Measurements from ENCODE around the gene OR10K1. TPM values are rescaled to one million over a fixed set of nuclear protein-coding genes. Genes with fewer than 3 reads are reported as not detected.

OR10K1 gene
- total RNA-seq, 1 donor from 2014 or later: not detected

DNA sequence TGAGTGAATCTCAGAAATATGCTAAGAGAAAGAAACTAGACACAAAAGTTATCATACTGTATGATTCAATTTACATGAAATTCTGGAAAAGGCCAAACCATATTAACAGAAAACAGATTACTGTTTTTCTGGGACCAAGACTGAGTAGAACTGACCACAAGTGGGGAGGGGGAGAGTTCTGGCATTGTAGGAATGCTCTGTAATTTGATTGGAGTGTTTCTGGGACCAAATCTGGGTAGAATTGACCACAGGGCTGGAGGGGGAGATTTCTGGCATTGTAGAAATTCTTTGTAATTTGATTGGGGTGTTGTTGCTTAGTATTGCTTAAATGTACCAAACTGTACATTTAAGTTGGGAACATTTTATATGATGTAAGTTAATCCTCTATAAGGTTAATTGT, 3.4 kb upstream of the OR10K1 start:
- Mint-ChIP-seq H3K9me3 (peaks cover under 1% of the 10 kb centered on the region), H3K27ac (no peak overlapping the region), H3K36me3 (ENCODE audit: low read depth) (no peaks in the 10 kb centered on the region), H3K4me1 (no peaks in the 10 kb centered on the region), H3K4me3 (no peak overlapping the region), H3K27me3 (peaks cover 26% of the 10 kb centered on the region)
- TF ChIP-seq, protein P1, sequence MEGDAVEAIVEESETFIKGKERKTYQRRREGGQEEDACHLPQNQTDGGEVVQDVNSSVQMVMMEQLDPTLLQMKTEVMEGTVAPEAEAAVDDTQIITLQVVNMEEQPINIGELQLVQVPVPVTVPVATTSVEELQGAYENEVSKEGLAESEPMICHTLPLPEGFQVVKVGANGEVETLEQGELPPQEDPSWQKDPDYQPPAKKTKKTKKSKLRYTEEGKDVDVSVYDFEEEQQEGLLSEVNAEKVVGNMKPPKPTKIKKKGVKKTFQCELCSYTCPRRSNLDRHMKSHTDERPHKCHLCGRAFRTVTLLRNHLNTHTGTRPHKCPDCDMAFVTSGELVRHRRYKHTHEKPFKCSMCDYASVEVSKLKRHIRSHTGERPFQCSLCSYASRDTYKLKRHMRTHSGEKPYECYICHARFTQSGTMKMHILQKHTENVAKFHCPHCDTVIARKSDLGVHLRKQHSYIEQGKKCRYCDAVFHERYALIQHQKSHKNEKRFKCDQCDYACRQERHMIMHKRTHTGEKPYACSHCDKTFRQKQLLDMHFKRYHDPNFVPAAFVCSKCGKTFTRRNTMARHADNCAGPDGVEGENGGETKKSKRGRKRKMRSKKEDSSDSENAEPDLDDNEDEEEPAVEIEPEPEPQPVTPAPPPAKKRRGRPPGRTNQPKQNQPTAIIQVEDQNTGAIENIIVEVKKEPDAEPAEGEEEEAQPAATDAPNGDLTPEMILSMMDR (IDR thresholded peaks at IDR 0.05): no peak
- ATAC-seq (ENCODE audit: low read depth) (no peak), DNase-seq (no peak)
- intact Hi-C loops (cut with micrococcal nuclease): no loop called here
- ChIA-PET POLR2A (no interaction called here), CTCF (no interaction called here)

DNA sequence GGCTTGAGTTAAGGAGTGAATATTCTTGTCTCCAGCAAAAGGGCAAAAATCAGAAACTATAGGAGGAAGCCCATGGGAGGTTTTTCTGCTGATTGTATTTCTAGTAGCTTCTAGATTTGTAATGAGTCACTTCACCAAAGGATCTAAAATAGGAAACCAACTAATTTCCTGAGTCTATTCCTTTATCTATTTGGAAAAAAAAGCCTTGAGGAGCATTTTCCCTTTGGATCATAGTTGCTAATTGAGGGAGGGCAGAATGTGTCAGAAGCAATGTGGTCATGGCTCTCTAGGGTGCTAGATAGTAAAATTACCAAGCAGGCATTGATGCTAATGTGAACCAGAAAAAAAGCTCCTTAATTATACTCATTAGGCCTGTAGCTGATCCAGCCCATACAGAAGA, 10.3 kb downstream of the OR10K1 start, which contains the start of gene OR10R2:
Gene OR10R2, plus strand, starts transcription at position 301 of the 400 bp plus-strand sequence. CDS start 106 bp downstream, outside the sequence.
- intact Hi-C loops (cut with micrococcal nuclease): no loop called here
- Mint-ChIP-seq H3K9me3 (no peaks in the 10 kb centered on the region), H3K36me3 (ENCODE audit: low read depth) (no peaks in the 10 kb centered on the region), H3K4me3 (no peak within 1 kb of the TSS), H3K27me3 (peaks cover 13% of the 10 kb centered on the region), H3K27ac (no peak within 1 kb of the TSS), H3K4me1 (no peaks in the 10 kb centered on the region)
- TF ChIP-seq, protein P1 (IDR thresholded peaks at IDR 0.05): no peak
- ATAC-seq (ENCODE audit: low read depth) (no peak), DNase-seq (no peak)
- CTCF ChIA-PET: no interaction called here
- POLR2A ChIA-PET: no interaction called here

DNA sequence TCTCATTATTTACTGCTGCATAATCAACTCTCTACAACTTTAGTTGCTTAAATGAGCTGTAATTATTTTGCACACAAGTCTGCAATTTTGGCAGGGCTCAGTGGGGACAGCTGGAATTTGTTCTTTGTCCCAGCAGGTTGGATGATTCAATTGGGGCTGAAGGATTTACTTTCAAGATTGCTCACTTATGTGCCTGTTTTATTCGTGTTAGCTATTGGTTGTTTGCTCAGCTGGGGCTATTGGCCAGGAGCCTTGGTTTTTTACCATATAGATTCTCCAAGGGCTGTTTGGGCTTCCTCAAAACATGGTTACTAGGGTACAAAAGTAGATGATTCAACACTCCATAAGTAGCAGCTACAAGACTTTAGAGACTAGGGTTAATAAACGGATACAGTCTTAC, 23.8 kb downstream of the OR10K1 start:
- Mint-ChIP-seq H3K4me3 (no peak overlapping the region), H3K27me3 (peaks cover 6% of the 10 kb centered on the region), H3K9me3 (no peaks in the 10 kb centered on the region), H3K36me3 (ENCODE audit: low read depth) (no peaks in the 10 kb centered on the region), H3K27ac (no peak overlapping the region), H3K4me1 (no peaks in the 10 kb centered on the region)
- ATAC-seq (ENCODE audit: low read depth) (no peak), DNase-seq (no peak)
- TF ChIP-seq, protein P1 (IDR thresholded peaks at IDR 0.05): no peak
- CTCF ChIA-PET: no interaction called here
- intact Hi-C loops (cut with micrococcal nuclease): no loop called here
- POLR2A ChIA-PET: interaction anchor here (0.5 kb wide), 1 partner anchor 304 kb away, joined by 3 read pairs; no protein-coding TSS in a partner anchor

DNA sequence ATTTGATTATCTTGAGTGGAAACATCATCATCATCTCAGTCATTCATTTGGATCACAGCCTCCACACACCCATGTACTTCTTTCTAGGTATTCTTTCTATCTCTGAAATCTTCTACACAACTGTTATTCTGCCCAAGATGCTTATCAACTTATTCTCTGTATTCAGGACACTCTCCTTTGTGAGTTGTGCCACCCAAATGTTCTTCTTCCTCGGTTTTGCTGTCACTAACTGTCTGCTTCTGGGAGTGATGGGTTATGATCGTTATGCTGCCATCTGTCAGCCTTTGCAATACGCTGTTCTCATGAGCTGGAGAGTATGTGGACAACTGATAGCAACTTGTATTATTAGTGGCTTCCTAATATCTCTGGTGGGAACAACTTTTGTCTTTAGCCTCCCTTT, 29.7 kb downstream of the OR10K1 start:
- Mint-ChIP-seq H3K27ac (no peak overlapping the region), H3K36me3 (ENCODE audit: low read depth) (no peaks in the 10 kb centered on the region), H3K9me3 (no peaks in the 10 kb centered on the region), H3K4me3 (no peak overlapping the region), H3K4me1 (no peaks in the 10 kb centered on the region), H3K27me3 (peaks cover 3% of the 10 kb centered on the region)
- TF ChIP-seq, protein P1 (IDR thresholded peaks at IDR 0.05): no peak
- intact Hi-C loops (cut with micrococcal nuclease): loop anchor here (10.0 kb wide), 2 partner anchors 157 to 377 kb away; partner anchors contain the start of gene CD1B
- ChIA-PET CTCF (no interaction called here), POLR2A (no interaction called here)
- ATAC-seq (ENCODE audit: low read depth) (no peak), DNase-seq (no peak)

DNA sequence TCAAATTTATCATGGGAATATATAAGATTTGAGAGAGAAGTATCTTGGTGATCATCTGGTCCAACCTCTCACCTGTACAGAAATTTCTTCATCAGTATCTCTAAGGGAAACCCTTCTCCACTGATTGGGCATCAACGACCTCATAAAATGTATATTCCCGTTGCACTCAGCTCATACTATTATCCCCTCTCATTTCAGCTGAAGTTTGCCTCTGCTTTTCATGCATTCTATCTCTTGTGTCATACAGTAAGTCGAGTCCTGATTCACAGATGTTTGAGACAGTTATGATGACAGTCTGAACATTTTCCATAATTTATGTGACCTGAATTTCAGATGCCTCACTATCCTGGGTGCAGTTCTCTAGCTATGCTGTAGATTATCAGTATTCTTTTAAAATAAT, 31.4 kb downstream of the OR10K1 start:
- ChIA-PET CTCF (no interaction called here), POLR2A (no interaction called here)
- H3K36me3 Mint-ChIP-seq (ENCODE audit: low read depth): no peaks in the 10 kb centered on the region
- no peak for DNase-seq
- H3K4me1 Mint-ChIP-seq: no peaks in the 10 kb centered on the region
- H3K4me3 Mint-ChIP-seq: no peak overlapping the region
- intact Hi-C loops (cut with micrococcal nuclease): loop anchor here (10.0 kb wide), 2 partner anchors 158 to 378 kb away; partner anchors contain the start of gene CD1B
- no peak for ATAC-seq (ENCODE audit: low read depth)
- no peaks in the 10 kb centered on the region for H3K27me3 Mint-ChIP-seq
- no peak overlapping the region for H3K27ac Mint-ChIP-seq
- no peaks in the 10 kb centered on the region for H3K9me3 Mint-ChIP-seq
- TF ChIP-seq, protein P1 (IDR thresholded peaks at IDR 0.05): no peak
